Muscle of back (tissue), 11 donors: Measurements from ENCODE around the gene SORCS2. TPM values are rescaled to one million over a fixed set of nuclear protein-coding genes. Genes with fewer than 3 reads are reported as not detected.

Experiments used
- DNase-seq, 3 donors: peaks; one replicate each; pipeline versions ENCODE4 v3.0.0 to v3.0.0-alpha.2; 2013
- polyA plus RNA-seq, 10 donors: library from polyadenylated mRNA; unstranded; fragments of 120-200 nt; gene quantifications; one replicate each; pipeline ENCODE4 v1.2.1, GENCODE V29; 2013; ENCODE audit not compliant: insufficient read length in 10 of 10

Gene SORCS2
- polyA plus RNA-seq, 10 donors, result 6.5 to 21.0 (median 10.8) TPM

GRCh38 chr4:7630568-7631287 is 438.4 kb downstream of the SORCS2 start:
- peak; percentile 75 to 91 (median 84) for DNase-seq

GRCh38 chr4:7631288-7632014 is 439.1 kb downstream of the SORCS2 start:
- DNase-seq, result peak in 1 of 3 donors; percentile 69

- no peak for DNase-seq
Observed at GRCh38 chr4:7632341-7632740, 440.0 kb downstream of the SORCS2 start.

- no peak for DNase-seq
Observed at GRCh38 chr4:7632971-7633370, 440.6 kb downstream of the SORCS2 start.

GRCh38 chr4:7634661-7635251 is 442.4 kb downstream of the SORCS2 start:
- DNase-seq, result no peak

GRCh38 chr4:7635445-7636239 is 443.3 kb downstream of the SORCS2 start:
- DNase-seq, result no peak

- DNase-seq, result no peak
Observed at GRCh38 chr4:7636240-7636508, 443.8 kb downstream of the SORCS2 start.

- DNase-seq, result no peak
Observed at GRCh38 chr4:7637139-7637538, 444.8 kb downstream of the SORCS2 start.

GRCh38 chr4:7637971-7638370 is 445.6 kb downstream of the SORCS2 start:
- DNase-seq, result no peak

- DNase-seq, result no peak
Observed at GRCh38 chr4:7638489-7638888, 446.2 kb downstream of the SORCS2 start.

GRCh38 chr4:7638984-7639789 is 446.8 kb downstream of the SORCS2 start:
- DNase-seq, result no peak

- no peak for DNase-seq
Observed at GRCh38 chr4:7640136-7640535, 447.8 kb downstream of the SORCS2 start.

- no peak for DNase-seq
Observed at GRCh38 chr4:7641712-7642111, 449.4 kb downstream of the SORCS2 start.

- DNase-seq, result no peak
Observed at GRCh38 chr4:7642741-7643458, 450.6 kb downstream of the SORCS2 start.

GRCh38 chr4:7645158-7645557 is 452.8 kb downstream of the SORCS2 start:
- DNase-seq, result no peak

GRCh38 chr4:7645956-7646355 is 453.6 kb downstream of the SORCS2 start:
- DNase-seq, result no peak

GRCh38 chr4:7646384-7647061 is 454.2 kb downstream of the SORCS2 start:
- no peak for DNase-seq

GRCh38 chr4:7647186-7647585 is 454.8 kb downstream of the SORCS2 start:
- no peak for DNase-seq

GRCh38 chr4:7647600-7648543 is 455.5 kb downstream of the SORCS2 start:
- DNase-seq, result peak in 1 of 3 donors; percentile 31
